Gastroesophageal sphincter (tissue), 4 donors: Measurements from ENCODE around the gene SUDS3. TPM values are rescaled to one million over a fixed set of nuclear protein-coding genes. Genes with fewer than 3 reads are reported as not detected.

Experiments
- ATAC-seq: fragments of 150-250 bp; one replicate; pipeline ENCODE4 v1.9.1; 2016; ENCODE audit warnings: mild to moderate bottlenecking, moderate library complexity
- H3K27ac ChIP-seq, 4 donors: fragments of 200-600 bp; sonication (generic) in 3 of 4; 1 replicate in 3 of 4; 2 replicates in 1 of 4; pipeline ENCODE4 v1.5.1; 2016 to 2019
- H3K27me3 ChIP-seq: fragments of 200-600 bp; sonication (generic); one replicate; pipeline ENCODE4 v1.5.1; 2019
- H3K36me3 ChIP-seq, 2 donors: fragments of 200-600 bp; sonication (generic); one replicate each; pipeline ENCODE4 v1.5.1; 2019; ENCODE audit warnings: control low read depth in 1 of 2
- H3K4me1 ChIP-seq, 3 donors: fragments of 200-600 bp; sonication (generic); 1 replicate in 2 of 3; 2 replicates in 1 of 3; pipeline ENCODE4 v1.5.1; 2016 to 2019; ENCODE audit warnings: control low read depth in 2 of 3
- H3K4me3 ChIP-seq, 2 donors: fragments of 200-600 bp; sonication (generic); one replicate each; pipeline ENCODE4 v1.5.1; 2019; ENCODE audit warnings: mild to moderate bottlenecking in 1 of 2, moderate library complexity in 1 of 2
- H3K9me3 ChIP-seq, 3 donors: fragments of 200-600 bp; sonication (generic); one replicate each; pipeline ENCODE4 v1.5.1; 2017 to 2019; ENCODE audit warnings: control low read depth in 2 of 3
- CTCF ChIP-seq, 4 experiments: fragments of 200-600 bp in 2 of 4; fragments of 450-650 bp in 2 of 4; sonication (generic) in 1 of 4; IDR thresholded peaks; one replicate each; pipeline ENCODE4 v1.5.1; 2017 to 2019; ENCODE audit warnings: antibody characterized with exemption in 4 of 4, mild to moderate bottlenecking in 2 of 4, moderate library complexity in 2 of 4
- EP300 ChIP-seq: sonication (generic); formaldehyde crosslinking; IDR thresholded peaks from one replicate; pipeline ENCODE4 v1.6.1; 2017; ENCODE audit warnings: antibody characterized with exemption, mild to moderate bottlenecking
- POLR2A ChIP-seq, 2 donors: fragments of 450-650 bp; IDR thresholded peaks; one replicate each; pipeline ENCODE4 v1.6.1; 2017; ENCODE audit warnings: antibody characterized with exemption in 2 of 2, mild to moderate bottlenecking in 2 of 2, moderate library complexity in 1 of 2
- POLR2AphosphoS5 ChIP-seq: sonication (generic); formaldehyde crosslinking; IDR thresholded peaks from one replicate; pipeline ENCODE4 v1.6.1; 2017; ENCODE audit warnings: antibody characterized with exemption
- WGBS, 2 donors: methylation state at CpG; one replicate each; pipeline ENCODE4 v1.1.5; 2018; ENCODE audit warnings: low coverage in 1 of 2; 5-methylcytosine and 5-hydroxymethylcytosine counted together
- total RNA-seq, 4 donors: library from RNA; depleted of rRNA; stranded (reverse); fragments of >200 nt; gene quantifications; one replicate each; pipeline ENCODE4 v1.1.0, GENCODE V29; 2016

Gene SUDS3
- total RNA-seq, 4 donors from 2014 or later = 57.2 to 65.5 (median 61.5) TPM

- TF ChIP-seq POLR2AphosphoS5 = no peak
- TF ChIP-seq EP300 = no peak
- no peak for TF ChIP-seq CTCF (IDR thresholded peaks at IDR 0.05)
- no peak for TF ChIP-seq POLR2A (IDR thresholded peaks at IDR 0.05)
- no peak for ATAC-seq
- peaks cover 0 to 51% (median 7%) of the 10 kb centered on the region in 3 donors for H3K4me1 ChIP-seq
- no peaks in the 10 kb centered on the region for H3K9me3 ChIP-seq
- H3K27ac ChIP-seq = peak overlapping the region in 2 of 4 donors; percentile 91 to 97
- H3K27me3 ChIP-seq = no peaks in the 10 kb centered on the region
- peak overlapping the region; percentile 75 to 95 for H3K4me3 ChIP-seq
- no peaks in the 10 kb centered on the region for H3K36me3 ChIP-seq
- 13 to 38% methylated on average over 3 of the region's 3 CpGs for WGBS, 2 donors
Observed at GRCh38 chr12:118370601-118371000, 5.8 kb upstream of the SUDS3 start.

DNA sequence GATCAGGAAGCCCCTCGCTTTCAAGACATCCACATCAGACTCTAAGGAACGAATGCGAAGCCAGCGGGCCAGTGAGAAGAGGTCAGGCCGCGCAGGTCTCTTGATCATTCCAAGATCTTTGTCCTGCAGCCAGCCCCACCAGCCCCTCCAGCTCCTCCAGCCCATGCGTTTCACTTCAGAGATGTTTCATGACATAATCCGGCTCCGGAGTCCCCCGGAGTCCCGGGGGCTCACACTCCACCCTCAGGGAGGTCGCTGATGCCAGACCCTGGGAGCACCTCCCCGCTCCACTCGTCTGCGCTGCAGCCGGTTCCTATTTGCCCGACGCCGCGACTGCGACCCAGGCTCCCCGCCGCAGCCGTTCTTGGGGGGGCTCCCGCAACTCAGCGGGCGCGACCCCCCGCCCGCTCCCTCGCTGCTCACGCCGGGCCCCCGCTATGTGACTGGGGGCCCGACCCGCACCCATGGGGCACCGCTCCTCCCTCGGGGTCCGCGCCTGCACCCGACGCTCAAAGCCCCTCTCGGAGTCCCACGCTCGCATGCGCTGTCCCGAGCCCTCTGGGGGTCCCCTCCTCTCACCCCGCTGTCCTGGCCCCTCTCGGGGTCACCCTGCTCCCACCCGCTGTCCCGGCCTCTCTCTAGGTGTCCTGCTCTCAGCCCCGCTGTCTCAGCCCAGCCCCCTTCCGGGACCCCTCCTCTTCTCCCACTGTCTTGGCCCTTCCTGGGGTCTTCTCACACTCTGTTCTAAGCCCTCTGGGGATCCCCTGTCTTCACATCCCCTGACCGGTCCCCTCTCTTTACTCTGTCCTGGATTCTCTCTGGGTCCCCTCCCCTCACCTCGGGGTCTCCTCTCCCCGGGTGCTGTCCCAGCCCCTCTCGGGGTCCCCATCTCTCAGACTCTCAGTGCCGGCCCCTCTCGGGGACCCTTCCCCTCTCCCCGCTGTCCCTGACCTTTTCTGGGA, 4.8 kb upstream of the SUDS3 start:
- Histone ChIP-seq H3K36me3 (no peaks in the 10 kb centered on the region), H3K9me3 (no peaks in the 10 kb centered on the region), H3K4me3 (peak overlapping the region; percentile 75 to 95), H3K27me3 (no peaks in the 10 kb centered on the region), H3K27ac (peak overlapping the region in 3 of 4 donors; percentile 89 to 97 (median 91)), H3K4me1 (peaks cover 0 to 55% (median 8%) of the 10 kb centered on the region in 3 donors)
- no peak for ATAC-seq
- WGBS, 2 donors = 1% methylated on average over 15 to 19 of the region's 60 CpGs
- no peak for TF ChIP-seq POLR2AphosphoS5
- TF ChIP-seq CTCF (IDR thresholded peaks at IDR 0.05) = no peak
- no peak for TF ChIP-seq POLR2A (IDR thresholded peaks at IDR 0.05)
- TF ChIP-seq EP300 = no peak

DNA sequence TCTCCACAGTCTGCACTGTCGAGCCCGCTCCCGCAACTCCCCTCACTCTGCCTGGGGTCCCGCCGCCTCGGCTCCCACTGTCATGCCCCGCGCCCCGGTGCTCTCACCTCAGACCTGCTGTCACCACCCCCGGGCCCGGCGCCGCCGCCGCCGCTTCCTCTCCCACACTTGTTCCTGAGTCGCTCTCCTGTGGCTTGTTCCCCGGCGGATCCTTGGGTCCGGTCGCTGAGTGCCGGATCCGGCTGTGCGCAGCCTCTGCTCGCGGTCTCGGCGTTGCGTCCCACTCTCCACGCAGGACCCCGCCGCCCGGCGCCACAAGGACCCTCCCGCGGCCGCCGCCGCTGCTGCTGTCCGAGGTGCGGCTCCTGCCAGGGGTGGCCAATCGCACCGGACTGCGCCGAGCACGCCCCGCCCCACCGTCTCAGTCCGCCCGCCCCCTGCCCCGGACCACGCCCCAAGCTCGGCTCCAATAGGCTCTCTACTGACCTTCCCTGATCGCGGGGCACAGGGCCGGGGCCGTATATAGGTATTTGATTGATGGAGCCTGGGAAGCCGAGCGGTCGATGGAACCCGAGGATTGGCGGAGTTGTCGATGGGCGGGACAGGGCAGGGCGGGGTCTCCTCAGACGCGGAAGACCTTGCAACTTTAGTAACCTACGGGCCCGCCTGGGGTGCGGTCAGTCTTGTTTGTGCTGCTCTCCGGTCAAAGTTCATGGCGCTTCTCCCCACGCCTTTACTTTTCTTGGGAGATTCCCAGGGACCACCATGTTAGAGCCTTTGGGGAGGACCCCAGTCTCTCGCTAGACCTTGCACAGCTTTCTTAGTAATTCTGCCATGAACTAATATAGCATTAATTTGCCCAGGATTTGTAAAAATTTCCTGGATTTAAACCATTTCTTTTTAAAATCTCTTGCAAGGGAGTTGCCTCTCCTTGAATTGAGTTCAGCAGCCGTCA, 3.5 kb upstream of the SUDS3 start, which contains the start of gene TAOK3:
TAOK3 (minus strand) TSS at position 367 of the 955 bp plus-strand sequence. CDS start 117,340 bp downstream, outside the sequence.
- Histone ChIP-seq H3K4me1 (peaks cover 0 to 65% (median 11%) of the 10 kb centered on the region in 3 donors), H3K36me3 (no peaks in the 10 kb centered on the region), H3K4me3 (peak within 1 kb of the TSS; percentile 75 to 95), H3K27ac (peak within 1 kb of the TSS; percentile 91 to 97 (median 95)), H3K9me3 (no peaks in the 10 kb centered on the region), H3K27me3 (no peaks in the 10 kb centered on the region)
- 0% methylated on average over 11 to 21 of the region's 75 CpGs for WGBS, 2 donors
- TF ChIP-seq POLR2AphosphoS5 = peak; percentile 93
- peak; percentile 67 to 75 for TF ChIP-seq POLR2A (IDR thresholded peaks at IDR 0.05)
- peak in 1 of 4 experiments; percentile 24 for TF ChIP-seq CTCF (IDR thresholded peaks at IDR 0.05)
- no peak for TF ChIP-seq EP300
- ATAC-seq = peak; percentile 94

- 60 to 65% methylated on average over 5 of the region's 5 CpGs for WGBS, 2 donors
- peaks cover 0 to 73% (median 11%) of the 10 kb centered on the region in 3 donors for H3K4me1 ChIP-seq
Observed at GRCh38 chr12:118373616-118374015, 2.7 kb upstream of the SUDS3 start.

More at GRCh38 chr12:118373616-118374015, 2.7 kb upstream of the SUDS3 start:
- Histone ChIP-seq H3K27ac (peak overlapping the region; percentile 91 to 97 (median 95)), H3K4me3 (peak overlapping the region; percentile 75 to 91), H3K27me3 (no peaks in the 10 kb centered on the region), H3K36me3 (peaks cover 0 to under 1% of the 10 kb centered on the region in 2 donors), H3K9me3 (no peaks in the 10 kb centered on the region)
- TF ChIP-seq EP300 = no peak
- no peak for TF ChIP-seq POLR2A (IDR thresholded peaks at IDR 0.05)
- TF ChIP-seq CTCF (IDR thresholded peaks at IDR 0.05) = no peak
- TF ChIP-seq POLR2AphosphoS5 = no peak
- no peak for ATAC-seq
